ENCODE data around the gene VPS37C. TPM values are rescaled to one million over a fixed set of nuclear protein-coding genes. Genes with fewer than 3 reads are reported as not detected.

Gene VPS37C
- total RNA-seq, 6 donors from 2014 or later = 14.7 to 42.0 (median 24.3) TPM

DNA sequence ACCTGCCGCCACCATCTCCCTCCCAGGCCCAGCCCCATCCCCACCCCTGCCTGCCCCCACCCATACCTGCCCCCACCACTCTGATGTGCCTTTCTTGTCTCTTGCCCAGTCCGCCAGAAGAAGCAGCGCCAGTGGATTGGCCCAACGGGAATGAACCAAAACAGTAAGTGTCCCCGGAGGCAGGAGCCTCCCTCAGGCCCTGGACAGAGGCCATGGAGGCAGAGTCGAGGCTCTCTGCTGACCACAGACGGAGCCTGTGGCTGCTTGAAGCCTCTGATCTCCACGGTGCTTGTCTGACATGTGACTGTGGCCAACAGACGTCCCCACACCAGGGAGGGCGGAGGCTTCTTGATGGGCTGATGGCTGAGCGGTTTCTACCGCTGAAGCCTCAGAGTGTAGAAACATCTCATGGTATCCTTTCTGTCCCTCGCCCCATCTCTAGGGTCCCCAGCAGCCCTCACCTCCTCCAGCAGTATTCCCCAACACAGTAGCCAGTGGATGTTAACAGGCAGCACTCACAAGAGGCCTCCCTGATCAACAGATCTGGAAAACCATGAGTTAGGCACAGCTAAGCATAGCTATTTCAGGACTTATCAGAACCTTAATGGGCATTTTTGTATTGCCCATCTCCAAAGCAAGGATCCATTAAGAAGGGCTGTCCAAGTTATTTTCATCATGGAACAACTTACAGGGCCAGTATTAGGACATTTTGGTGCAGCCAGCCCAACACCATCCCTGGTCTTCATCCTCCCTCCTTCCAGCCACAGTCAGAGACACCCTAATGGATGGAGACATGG, 37.3 kb downstream of the VPS37C start:
- 65 to 80% methylated on average over 9 to 13 of the region's 13 CpGs for WGBS, 2 donors
- ATAC-seq (ENCODE audit: low FRiP score in 2 of 2) (no peak), DNase-seq (no peak)
- H3K4me1 ChIP-seq = no peaks in the 10 kb centered on the region
- H3K4me3 ChIP-seq = no peak overlapping the region
- H3K27ac ChIP-seq = no peak overlapping the region
- TF ChIP-seq POLR2A (IDR thresholded peaks at IDR 0.05) (no peak), POLR2AphosphoS5 (IDR thresholded peaks at IDR 0.05) (no peak), CTCF (IDR thresholded peaks at IDR 0.05) (no peak), EP300 (IDR thresholded peaks at IDR 0.05) (no peak)
- H3K36me3 ChIP-seq = peaks cover 0 to 11% (median 3%) of the 10 kb centered on the region in 4 donors
- no peaks in the 10 kb centered on the region for H3K9me3 ChIP-seq
- H3K27me3 ChIP-seq = no peaks in the 10 kb centered on the region

GRCh38 chr11:61122761-61123160, 38.5 kb downstream of the VPS37C start:
- TF ChIP-seq POLR2A (IDR thresholded peaks at IDR 0.05) = no peak
- no peak for TF ChIP-seq POLR2AphosphoS5 (IDR thresholded peaks at IDR 0.05)
- no peak for TF ChIP-seq CTCF (IDR thresholded peaks at IDR 0.05)
- no peak for TF ChIP-seq EP300 (IDR thresholded peaks at IDR 0.05)
- H3K9me3 ChIP-seq = no peaks in the 10 kb centered on the region
- ATAC-seq (ENCODE audit: low FRiP score in 2 of 2) (no peak), DNase-seq (no peak)
- H3K36me3 ChIP-seq = peaks cover 0 to 1% (median under 1%) of the 10 kb centered on the region in 4 donors
- H3K4me3 ChIP-seq = no peak overlapping the region
- H3K4me1 ChIP-seq = no peaks in the 10 kb centered on the region
- H3K27me3 ChIP-seq = no peaks in the 10 kb centered on the region
- 88 to 89% methylated on average over 13 of the region's 13 CpGs for WGBS, 2 donors
- no peak overlapping the region for H3K27ac ChIP-seq

- Histone ChIP-seq H3K4me3 (no peak overlapping the region), H3K27me3 (no peaks in the 10 kb centered on the region), H3K9me3 (no peaks in the 10 kb centered on the region), H3K27ac (no peak overlapping the region), H3K4me1 (no peaks in the 10 kb centered on the region), H3K36me3 (no peaks in the 10 kb centered on the region)
- ATAC-seq (ENCODE audit: low FRiP score in 2 of 2) = no peak
- no peak for DNase-seq
- TF ChIP-seq EP300 (IDR thresholded peaks at IDR 0.05) (no peak), CTCF (IDR thresholded peaks at IDR 0.05) (no peak), POLR2A (IDR thresholded peaks at IDR 0.05) (no peak), POLR2AphosphoS5 (IDR thresholded peaks at IDR 0.05) (no peak)
- WGBS, 2 donors = 86 to 95% methylated on average over 2 of the region's 2 CpGs
Observed at GRCh38 chr11:61121917-61122316, 39.3 kb downstream of the VPS37C start.

DNA sequence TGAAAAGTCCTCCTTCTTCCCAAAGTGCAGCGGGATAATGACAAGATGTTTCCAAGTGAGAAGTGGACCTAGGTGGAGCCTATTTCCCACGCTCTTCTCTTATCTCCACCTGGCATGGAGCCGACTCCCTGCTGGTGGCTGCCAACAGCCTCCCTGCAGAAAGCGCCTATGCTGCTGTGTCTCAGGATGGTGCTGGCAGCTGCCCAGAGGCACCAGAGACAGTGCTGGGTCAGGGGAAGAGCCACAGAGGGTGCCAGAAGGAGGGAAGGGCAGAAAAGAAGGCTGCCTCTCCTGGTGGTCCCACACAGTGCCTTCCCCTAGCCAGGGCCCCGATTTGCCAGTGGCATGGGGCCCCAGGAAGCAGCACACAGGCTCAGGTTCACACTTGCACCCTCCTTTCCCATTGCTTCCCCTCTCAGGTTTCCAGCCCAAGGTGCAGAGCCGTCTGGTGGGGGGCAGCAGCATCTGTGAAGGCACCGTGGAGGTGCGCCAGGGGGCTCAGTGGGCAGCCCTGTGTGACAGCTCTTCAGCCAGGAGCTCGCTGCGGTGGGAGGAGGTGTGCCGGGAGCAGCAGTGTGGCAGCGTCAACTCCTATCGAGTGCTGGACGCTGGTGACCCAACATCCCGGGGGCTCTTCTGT, 39.9 kb downstream of the VPS37C start:
- TF ChIP-seq CTCF (IDR thresholded peaks at IDR 0.05) = no peak
- Histone ChIP-seq H3K4me3 (no peak overlapping the region), H3K4me1 (no peaks in the 10 kb centered on the region), H3K36me3 (no peaks in the 10 kb centered on the region), H3K27me3 (no peaks in the 10 kb centered on the region), H3K27ac (no peak overlapping the region), H3K9me3 (no peaks in the 10 kb centered on the region)
- 17 to 79% methylated on average over 4 to 15 of the region's 15 CpGs for WGBS, 2 donors
- ATAC-seq (ENCODE audit: low FRiP score in 2 of 2) = no peak
- no peak for DNase-seq

Data from upper lobe of left lung (tissue), 6 donors.